ENCODE results near the gene PTP4A2. TPM values are rescaled to one million over a fixed set of nuclear protein-coding genes. Genes with fewer than 3 reads are reported as not detected.
"Not testable (repeated sequence)": the region's sequence is repeated elsewhere in the genome, so short reads cannot be mapped to it uniquely, and the experiment has no call there.

PTP4A2 gene
- total RNA-seq, 1 donor from 2014 or later = 252 TPM

DNA sequence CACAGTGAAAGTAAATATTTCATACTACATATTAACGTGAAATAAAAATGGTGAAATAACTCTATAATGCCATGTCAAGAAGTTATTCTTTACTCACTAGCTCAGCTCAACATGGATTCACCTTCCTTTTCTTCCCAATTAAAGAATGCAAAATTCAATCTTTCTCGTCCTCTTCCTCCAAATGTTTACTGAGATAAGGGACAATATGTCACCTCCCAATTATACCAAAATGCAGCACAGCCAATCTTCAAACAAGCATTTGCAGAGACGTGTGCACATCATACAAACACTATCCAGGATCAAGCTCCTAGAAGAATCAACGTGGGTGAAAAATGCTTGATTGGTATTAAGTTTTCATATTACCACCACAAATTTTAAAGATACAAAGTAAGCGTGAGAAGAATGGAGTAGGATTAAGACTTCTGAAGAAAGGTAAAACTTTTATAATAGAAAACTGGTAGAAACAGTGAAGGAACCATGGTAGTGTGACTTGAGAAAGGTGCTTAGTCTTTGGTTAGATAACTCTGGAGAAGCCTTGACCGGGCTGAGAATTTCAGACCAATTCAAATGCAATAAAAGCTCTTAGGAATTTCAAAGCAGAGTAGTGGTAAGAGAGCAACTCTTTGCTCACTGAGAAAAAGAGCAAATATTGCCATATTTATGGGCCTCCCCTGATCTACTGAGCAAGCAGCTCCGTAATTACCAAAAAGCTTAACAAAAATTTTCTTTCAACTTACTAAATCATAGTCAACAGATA lies 7.2 kb downstream of the PTP4A2 start:
- intact Hi-C loops (cut with micrococcal nuclease) = no loop called here
- no peak for DNase-seq
- ATAC-seq = no peak

DNA sequence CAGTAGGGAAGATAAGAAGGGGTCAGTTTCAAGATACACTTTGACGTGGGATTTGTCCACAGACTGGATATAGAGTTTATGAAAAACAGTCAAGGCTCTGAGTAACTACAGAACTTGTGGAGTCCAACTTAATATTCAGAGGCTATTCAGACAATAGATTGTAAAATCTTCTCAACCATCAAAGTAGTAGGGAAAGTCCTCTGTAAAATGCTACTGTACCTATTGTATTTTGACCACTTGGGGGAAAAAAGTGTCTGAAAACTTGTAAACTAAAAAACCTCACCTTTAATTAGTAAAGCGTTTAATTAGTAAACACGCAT lies 10.5 kb downstream of the PTP4A2 start:
- no peak for ATAC-seq
- no peak for DNase-seq
- intact Hi-C loops (cut with micrococcal nuclease) = no loop called here

DNA sequence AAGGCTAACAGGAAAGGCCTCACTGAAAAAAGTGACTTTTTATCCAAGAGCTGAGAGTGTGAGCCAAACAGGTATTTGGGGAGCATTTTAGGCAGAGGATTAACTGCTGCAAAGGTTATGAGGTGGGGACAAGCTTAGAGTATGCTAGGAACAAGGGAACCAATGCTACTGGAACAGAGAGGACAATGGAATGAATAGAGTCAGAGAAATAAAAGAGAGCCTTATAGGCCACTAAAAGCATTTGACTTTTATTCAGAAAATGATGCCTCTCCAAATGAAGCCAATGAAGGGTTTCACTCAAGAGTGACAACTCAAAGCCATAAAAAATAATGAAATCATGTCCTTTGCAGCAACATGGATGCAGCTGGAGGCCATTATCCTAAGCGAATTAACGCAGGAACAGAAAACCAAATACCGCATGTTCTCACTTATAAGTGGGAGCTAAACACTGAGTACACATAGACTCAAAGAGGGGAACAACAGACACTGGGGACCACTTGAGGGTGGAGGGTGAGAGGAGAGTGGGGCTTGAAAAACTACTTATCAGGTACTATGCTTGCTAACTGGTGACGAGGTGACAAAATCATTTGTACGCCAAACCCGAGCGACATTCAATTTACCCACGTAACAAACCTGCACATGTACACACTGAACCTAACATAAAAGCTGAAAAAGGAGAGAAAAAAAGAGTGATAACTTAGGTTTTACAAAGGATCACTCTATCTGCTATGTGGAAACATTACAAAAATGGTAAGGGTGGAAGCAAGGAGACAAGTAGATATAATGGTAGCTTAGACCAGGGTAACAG lies 11.1 kb downstream of the PTP4A2 start:
- no peak for ATAC-seq
- DNase-seq = no peak
- intact Hi-C loops (cut with micrococcal nuclease) = no loop called here

- ATAC-seq (no peak), DNase-seq (no peak)
- intact Hi-C loops (cut with micrococcal nuclease) = no loop called here
Measured at GRCh38 chr1:31926252-31926651, 11.9 kb downstream of the PTP4A2 start.

GRCh38 chr1:31925824-31926223 lies 12.3 kb downstream of the PTP4A2 start:
- DNase-seq; intact Hi-C loops (cut with micrococcal nuclease); ATAC-seq: not testable (repeated sequence)

DNA sequence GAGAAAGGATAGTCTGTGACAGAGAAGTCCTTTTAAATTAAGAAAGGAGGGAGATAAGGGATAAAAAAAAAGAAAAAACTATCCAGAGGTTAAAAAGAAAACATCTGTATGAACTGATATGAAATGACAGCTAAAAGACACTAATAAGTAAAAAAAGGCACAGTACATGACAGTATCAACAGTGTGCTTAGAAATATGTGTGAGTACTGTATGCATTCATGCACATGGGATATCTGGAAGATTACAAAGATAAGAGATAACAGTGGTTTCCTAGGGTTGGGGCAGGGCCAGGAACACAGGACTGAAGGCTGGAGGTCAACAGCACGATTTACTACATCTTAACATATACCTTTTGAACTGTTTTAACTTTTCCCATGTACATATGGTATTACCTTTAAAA lies 13.3 kb downstream of the PTP4A2 start:
- no peak for ATAC-seq
- intact Hi-C loops (cut with micrococcal nuclease) = no loop called here
- DNase-seq = no peak

DNA sequence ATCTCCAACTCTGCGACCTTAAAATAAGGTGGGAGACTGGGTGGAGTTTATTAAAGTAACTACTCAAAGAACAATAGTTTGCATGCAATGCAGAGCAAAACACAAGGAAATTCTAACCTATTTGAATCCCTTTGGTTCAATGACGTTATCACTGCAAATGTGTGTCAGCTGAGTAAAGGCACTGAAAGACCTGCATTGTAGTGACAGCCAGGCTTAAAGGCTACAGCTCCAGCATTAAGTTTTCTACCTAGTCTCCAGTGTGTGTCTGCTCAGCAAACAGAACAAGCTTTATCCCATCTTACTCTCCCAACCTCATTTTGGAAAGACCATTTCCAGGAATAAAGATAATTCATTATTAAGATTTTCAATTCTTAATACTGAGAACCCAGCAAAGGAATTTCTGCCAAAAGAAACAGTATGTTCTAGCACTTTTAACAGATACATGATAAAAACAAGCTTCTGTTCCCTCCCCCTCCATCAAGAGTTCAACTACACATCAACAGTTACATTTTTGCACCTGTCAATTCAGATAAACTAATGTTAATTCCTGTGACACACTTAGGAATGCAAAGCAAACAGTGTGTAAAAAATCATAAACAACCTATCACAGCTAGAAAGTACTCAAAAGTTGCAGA lies 14.2 kb downstream of the PTP4A2 start:
- DNase-seq (no peak), ATAC-seq (peak; percentile 48)
- intact Hi-C loops (cut with micrococcal nuclease) = no loop called here

GRCh38 chr1:31920956-31921355 lies 17.2 kb downstream of the PTP4A2 start:
- intact Hi-C loops (cut with micrococcal nuclease) = no loop called here
- no peak for DNase-seq
- ATAC-seq = no peak

DNA sequence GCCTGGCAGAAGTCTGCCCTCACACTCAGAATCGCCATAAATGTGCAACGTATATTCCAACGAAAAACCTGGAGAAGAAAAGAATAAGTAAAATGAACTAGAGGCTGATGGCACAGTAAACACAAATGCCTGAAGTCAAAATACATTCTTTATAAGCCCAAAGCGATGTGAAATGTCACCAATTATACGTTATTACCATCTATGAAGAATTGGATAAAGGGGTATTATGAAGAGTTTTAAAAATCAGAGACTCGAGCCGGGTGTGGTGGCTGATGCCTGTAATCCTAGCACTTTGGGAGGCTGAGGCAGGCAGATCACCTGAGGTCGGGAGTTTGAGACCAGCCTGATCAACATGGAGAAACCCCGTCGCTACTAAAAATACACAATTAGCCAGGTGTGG lies 18.6 kb downstream of the PTP4A2 start:
- intact Hi-C loops (cut with micrococcal nuclease) = no loop called here
- DNase-seq (no peak), ATAC-seq (no peak)

DNA sequence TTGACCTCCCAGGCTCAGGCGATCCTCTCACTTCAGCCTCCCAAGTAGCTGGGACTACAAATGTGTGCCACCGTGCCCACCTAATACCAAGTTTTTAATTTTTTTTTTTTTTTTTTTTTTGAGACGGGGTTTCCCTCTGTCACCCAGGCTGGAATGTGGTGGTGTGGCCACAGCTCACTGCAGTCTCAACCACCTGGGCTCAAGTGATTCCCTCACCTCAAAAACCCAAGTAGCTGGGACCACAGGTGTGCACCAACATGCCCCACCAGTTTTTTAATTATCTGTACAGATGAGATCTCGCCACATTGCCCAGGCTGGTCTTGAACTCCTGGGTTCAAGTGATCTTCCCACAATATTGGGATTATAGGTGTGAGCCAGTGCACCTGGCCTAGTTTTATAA lies 22.7 kb downstream of the PTP4A2 start:
- intact Hi-C loops (cut with micrococcal nuclease) = no loop called here
- DNase-seq = no peak
- ATAC-seq = no peak

GRCh38 chr1:31913968-31914367 lies 24.2 kb downstream of the PTP4A2 start:
- intact Hi-C loops (cut with micrococcal nuclease) = no loop called here
- ATAC-seq (no peak), DNase-seq (no peak)

DNA sequence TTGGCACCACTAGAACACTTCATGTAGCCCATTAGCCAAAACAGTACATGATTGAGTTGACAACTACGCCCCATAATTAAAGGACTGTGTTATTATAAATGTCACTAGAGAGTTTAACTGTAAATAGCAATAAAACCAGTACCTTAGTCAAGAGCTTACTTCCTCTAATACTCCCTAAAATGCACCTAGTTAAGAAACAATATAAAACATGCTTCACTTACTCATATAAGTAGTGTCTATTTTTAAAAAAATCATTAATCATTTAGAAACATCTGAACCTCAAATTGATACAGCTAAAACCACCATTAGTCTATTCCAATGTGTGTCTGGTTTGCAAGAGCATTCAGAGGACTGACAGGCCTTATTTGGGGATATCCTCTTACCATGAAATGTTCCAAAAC lies 25.3 kb downstream of the PTP4A2 start:
- ATAC-seq (no peak), DNase-seq (no peak)
- intact Hi-C loops (cut with micrococcal nuclease) = no loop called here

DNA sequence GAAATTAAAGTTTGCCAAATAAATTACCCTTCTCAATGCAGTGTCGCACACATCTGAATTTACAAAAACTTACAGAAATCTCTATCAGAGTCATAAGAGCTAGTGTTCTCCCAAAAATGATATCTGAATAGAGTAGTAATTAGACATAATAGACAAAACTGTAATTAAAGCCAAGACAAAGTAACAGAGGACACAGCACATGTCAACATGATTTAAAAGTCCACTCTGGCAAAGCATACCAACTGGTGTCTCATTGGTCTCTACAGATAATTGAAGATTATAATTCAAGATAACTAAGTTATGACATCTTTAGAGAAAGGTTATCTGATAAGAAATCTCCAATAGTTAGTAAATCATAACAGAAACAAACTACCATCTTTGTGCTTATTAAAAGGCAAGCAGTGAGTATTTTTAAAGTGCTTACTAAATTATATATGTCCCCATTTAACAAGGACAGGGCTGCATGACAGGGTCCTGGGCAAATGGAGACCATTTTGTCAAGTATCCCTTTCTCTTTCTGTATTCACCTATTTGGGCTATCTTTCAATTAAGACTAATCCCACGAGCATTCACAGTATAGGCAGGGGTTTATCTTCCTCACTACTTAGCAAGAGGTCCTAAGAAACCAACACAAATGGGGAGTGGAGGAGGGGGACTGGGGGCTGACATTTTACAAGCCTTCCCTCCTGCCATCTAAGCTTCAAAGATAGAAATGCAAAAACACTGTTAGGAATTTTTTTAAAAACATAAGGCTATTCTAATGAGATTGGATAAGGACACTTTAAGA lies 26.0 kb downstream of the PTP4A2 start:
- DNase-seq (no peak), ATAC-seq (no peak)
- intact Hi-C loops (cut with micrococcal nuclease) = no loop called here

- ATAC-seq = peak; percentile 18
- intact Hi-C loops (cut with micrococcal nuclease) = no loop called here
- DNase-seq = no peak
Measured at GRCh38 chr1:31910933-31911332, 27.2 kb downstream of the PTP4A2 start.

GRCh38 chr1:31909691-31910090 lies 28.5 kb downstream of the PTP4A2 start:
- DNase-seq (no peak), ATAC-seq (no peak)
- intact Hi-C loops (cut with micrococcal nuclease) = no loop called here

- intact Hi-C loops (cut with micrococcal nuclease) = no loop called here
- DNase-seq = no peak
- ATAC-seq = no peak
Measured at GRCh38 chr1:31906557-31906956, 31.6 kb downstream of the PTP4A2 start.

GRCh38 chr1:31905681-31906080 lies 32.5 kb downstream of the PTP4A2 start:
- no peak for DNase-seq
- ATAC-seq = no peak
- intact Hi-C loops (cut with micrococcal nuclease) = no loop called here

- intact Hi-C loops (cut with micrococcal nuclease) = no loop called here
- DNase-seq = no peak
- peak; percentile 9 for ATAC-seq
Measured at GRCh38 chr1:31905093-31905509, 33.1 kb downstream of the PTP4A2 start.

GRCh38 chr1:31904339-31905092 lies 33.7 kb downstream of the PTP4A2 start:
- intact Hi-C loops (cut with micrococcal nuclease) = no loop called here
- peak; percentile 42 for ATAC-seq
- peak; percentile 59 for DNase-seq

Measured in left ventricle myocardium superior (tissue), 1 donor.